Measurements from ENCODE around the gene GPR141.

The GPR141 gene

GRCh38 chr7:37672926-37673325 lies 10.6 kb upstream of the GPR141 start:
- H3K27me3 ChIP-seq (replicated peaks; ENCODE audit: control insufficient read depth, insufficient read depth, low read length), result no peaks in the 10 kb centered on the region
- DNase-seq (ENCODE audit: extremely low read depth, insufficient read length), result no peak
- no peak overlapping the region for H3K4me3 ChIP-seq (replicated peaks; ENCODE audit: low read depth, low read length)
- H3K36me3 ChIP-seq (ENCODE audit: control insufficient read depth, insufficient read depth, low read length), result no peaks in the 10 kb centered on the region
- TF ChIP-seq CTCF (IDR thresholded peaks at IDR 0.05; ENCODE audit: insufficient read depth, low read length, poor library complexity, severe bottlenecking), result no peak

- H3K27me3 ChIP-seq (replicated peaks; ENCODE audit: control insufficient read depth, insufficient read depth, low read length), result no peaks in the 10 kb centered on the region
- TF ChIP-seq CTCF (IDR thresholded peaks at IDR 0.05; ENCODE audit: insufficient read depth, low read length, poor library complexity, severe bottlenecking), result no peak
- no peak for DNase-seq (ENCODE audit: extremely low read depth, insufficient read length)
- no peaks in the 10 kb centered on the region for H3K36me3 ChIP-seq (ENCODE audit: control insufficient read depth, insufficient read depth, low read length)
- no peak overlapping the region for H3K4me3 ChIP-seq (replicated peaks; ENCODE audit: low read depth, low read length)
These were observed 10.0 kb upstream of the GPR141 start for GRCh38 chr7:37673523-37673922.

- H3K27me3 ChIP-seq (replicated peaks; ENCODE audit: control insufficient read depth, insufficient read depth, low read length), result no peaks in the 10 kb centered on the region
- no peak overlapping the region for H3K4me3 ChIP-seq (replicated peaks; ENCODE audit: low read depth, low read length)
- DNase-seq (ENCODE audit: extremely low read depth, insufficient read length), result no peak
- no peak for TF ChIP-seq CTCF (IDR thresholded peaks at IDR 0.05; ENCODE audit: insufficient read depth, low read length, poor library complexity, severe bottlenecking)
- H3K36me3 ChIP-seq (ENCODE audit: control insufficient read depth, insufficient read depth, low read length), result no peaks in the 10 kb centered on the region
These were observed 9.0 kb upstream of the GPR141 start for GRCh38 chr7:37674531-37674930.

- DNase-seq (ENCODE audit: extremely low read depth, insufficient read length), result no peak
- H3K27me3 ChIP-seq (replicated peaks; ENCODE audit: control insufficient read depth, insufficient read depth, low read length), result no peaks in the 10 kb centered on the region
- H3K36me3 ChIP-seq (ENCODE audit: control insufficient read depth, insufficient read depth, low read length), result no peaks in the 10 kb centered on the region
- no peak for TF ChIP-seq CTCF (IDR thresholded peaks at IDR 0.05; ENCODE audit: insufficient read depth, low read length, poor library complexity, severe bottlenecking)
- H3K4me3 ChIP-seq (replicated peaks; ENCODE audit: low read depth, low read length), result no peak overlapping the region
These were observed 7.8 kb upstream of the GPR141 start for GRCh38 chr7:37675749-37676148.

- no peaks in the 10 kb centered on the region for H3K27me3 ChIP-seq (replicated peaks; ENCODE audit: control insufficient read depth, insufficient read depth, low read length)
- no peak for TF ChIP-seq CTCF (IDR thresholded peaks at IDR 0.05; ENCODE audit: insufficient read depth, low read length, poor library complexity, severe bottlenecking)
- no peak overlapping the region for H3K4me3 ChIP-seq (replicated peaks; ENCODE audit: low read depth, low read length)
- no peaks in the 10 kb centered on the region for H3K36me3 ChIP-seq (ENCODE audit: control insufficient read depth, insufficient read depth, low read length)
- DNase-seq (ENCODE audit: extremely low read depth, insufficient read length), result no peak
These were observed 1.4 kb downstream of the GPR141 start for GRCh38 chr7:37684927-37685326.

All from GM06990 (cell line).